ENCODE results near the gene DFFB.

The DFFB gene

DNA sequence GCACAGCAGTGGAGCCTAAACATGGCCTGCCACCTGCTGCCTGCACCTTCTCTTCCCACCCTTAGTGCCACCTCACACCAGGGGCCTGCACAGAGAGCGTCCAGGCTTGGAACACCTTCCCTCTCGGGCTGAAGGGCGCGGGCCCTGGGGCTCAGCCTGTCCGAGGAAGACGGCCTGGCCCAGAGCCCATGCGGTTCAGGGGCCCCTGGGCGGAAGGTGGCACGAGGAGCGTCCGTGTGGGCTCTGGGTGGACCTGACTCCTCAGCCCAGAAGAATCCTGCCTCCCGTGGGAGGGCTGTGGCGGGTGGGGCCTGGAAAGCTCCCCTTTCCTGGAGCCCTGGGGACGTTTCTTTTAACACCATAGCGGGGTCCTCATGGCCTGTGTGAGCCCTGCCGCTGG is 19.4 kb downstream of the DFFB start:
- DNase-seq = no peak

DNA sequence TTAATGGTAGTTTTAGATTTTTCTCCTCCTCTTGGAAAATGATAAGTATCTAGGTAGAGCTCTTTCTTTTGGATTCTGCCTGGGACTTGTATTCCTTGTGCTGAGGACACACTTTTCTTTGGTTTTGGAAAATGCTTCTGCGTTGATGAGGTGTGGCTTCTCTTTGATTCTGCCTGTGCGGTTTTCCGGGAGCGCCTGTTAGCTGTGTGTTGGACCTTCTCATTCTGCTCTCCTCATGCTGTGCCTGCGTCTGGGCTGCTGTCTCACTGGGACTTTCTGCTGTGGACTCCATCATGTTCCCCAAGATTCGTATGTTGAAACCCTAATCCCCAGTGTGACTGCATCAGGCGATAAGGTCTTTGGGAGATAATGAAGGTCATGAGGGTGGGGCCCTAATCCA is 21.8 kb downstream of the DFFB start:
- no peak for DNase-seq

DNA sequence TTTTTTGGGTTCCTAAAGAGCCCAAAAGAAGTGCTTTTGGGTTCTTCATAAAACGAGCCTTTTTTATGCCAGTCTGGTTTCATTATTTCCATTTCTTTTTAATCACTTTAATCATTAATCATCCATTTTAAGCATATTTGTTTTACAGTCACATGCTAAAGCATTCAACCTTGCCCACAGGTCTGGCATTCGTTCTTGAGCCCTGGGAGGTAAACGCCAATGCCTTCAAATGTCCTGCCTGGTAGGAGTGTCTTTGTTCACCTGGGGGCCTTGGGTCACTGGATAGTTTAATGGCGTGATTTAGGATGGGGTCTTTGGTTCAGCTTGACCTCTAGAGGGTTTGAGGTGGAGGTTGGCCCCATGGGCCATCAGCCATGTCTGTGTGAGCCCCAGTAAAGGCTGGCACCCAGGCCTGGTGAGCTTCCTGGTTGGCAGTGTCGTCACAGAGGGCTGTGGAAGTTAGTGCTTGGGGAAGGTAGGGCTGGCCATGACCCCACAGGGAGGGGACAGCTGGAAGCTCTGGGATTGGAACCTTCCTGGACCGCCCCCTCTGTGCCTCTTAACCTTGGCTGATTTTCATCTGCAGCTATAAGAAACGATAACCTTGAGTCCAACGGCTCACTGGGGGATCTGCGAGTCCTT is 22.6 kb downstream of the DFFB start:
- no peak for DNase-seq

- no peak for DNase-seq
These were observed 23.3 kb downstream of the DFFB start for GRCh38 chr1:3880429-3881192.

- no peak for DNase-seq
These were observed 23.9 kb downstream of the DFFB start for GRCh38 chr1:3881193-3881480.

GRCh38 chr1:3883194-3883925 is 26.1 kb downstream of the DFFB start:
- peak in 1 of 2 donors; percentile 58 for DNase-seq

DNA sequence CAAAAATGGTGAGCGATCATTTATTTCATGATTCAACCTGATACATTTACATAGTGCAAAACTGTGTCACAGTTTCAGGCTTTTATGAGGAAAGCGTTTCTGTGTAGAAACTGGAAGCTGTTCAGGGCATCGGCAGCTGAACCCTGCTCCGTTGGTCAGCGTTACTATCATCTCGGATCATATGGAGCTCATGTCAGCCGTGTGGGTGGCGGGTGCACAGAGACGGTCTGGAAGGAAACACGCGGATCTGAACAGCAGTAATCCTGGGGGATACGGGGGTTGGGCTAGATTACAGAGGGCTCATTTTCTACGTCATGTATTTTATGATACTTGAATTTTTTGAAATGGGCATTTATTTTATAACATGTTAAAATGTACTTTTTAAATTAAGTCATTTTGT is 27.7 kb downstream of the DFFB start:
- no peak for DNase-seq

DNA sequence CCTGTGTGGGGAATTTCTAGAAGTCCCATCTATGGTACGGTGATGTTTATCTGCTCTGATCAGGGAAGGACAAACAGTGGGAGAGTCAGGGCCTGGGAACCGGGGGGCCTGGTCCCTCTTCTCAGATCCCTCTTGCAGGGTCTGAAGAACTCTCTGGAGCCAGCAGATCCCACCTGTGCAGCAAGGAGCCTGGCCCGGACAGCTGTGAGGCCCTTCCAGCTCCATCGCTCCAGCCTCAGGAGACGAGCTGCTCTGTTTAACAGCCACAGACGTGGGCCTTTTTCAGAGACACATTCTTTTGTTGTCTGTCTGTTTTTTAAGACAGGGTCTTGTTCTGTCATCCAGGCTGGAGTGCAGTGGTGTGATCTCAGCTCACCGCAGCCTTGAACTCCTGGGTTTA is 28.3 kb downstream of the DFFB start:
- no peak for DNase-seq

GRCh38 chr1:3886106-3886670 is 28.9 kb downstream of the DFFB start:
- DNase-seq = no peak

DNA sequence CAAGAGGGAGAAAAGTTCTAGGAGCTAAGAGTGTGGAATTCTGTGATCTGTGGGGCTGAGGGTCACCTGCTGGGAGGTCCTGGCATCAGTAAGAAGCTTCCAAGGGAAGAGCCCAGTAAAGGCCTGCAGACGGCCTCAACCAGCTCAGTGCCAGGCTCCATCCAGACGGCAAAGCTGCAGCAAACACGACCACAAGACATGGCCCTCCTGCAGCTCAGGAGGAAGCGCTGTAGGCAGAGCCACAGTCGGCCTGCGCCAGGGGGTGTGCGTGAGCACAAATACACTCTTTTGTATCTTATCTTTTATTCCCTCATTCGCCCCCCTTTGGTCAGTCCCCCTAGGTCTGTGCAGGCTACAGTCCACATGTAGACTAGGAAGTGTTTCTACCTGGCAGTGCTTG is 29.4 kb downstream of the DFFB start:
- no peak for DNase-seq

GRCh38 chr1:3888301-3888700 is 31.0 kb downstream of the DFFB start:
- no peak for DNase-seq

DNA sequence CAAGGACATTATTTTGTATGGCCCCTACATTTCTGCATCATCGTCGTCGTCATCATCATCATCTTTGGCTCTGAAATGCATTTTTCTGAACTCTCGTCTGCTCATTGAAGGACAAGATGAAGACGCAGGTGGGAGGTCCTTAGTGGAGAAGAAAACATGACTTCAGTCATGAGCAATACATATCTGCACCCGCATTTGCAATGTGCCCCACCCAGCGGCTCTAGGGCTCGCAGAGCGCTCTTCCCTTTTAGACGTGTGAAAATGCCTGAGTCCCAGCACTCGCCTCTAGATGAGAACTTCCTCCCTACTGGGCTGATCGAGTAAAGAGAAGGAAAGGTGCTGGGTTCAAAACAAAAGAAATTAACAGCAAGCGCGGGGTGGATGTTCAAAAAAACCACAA is 32.7 kb downstream of the DFFB start:
- peak; percentile 30 to 56 for DNase-seq

GRCh38 chr1:3890389-3891328 is 33.4 kb downstream of the DFFB start:
- peak; percentile 37 to 72 for DNase-seq

- no peak for DNase-seq
These were observed 34.1 kb downstream of the DFFB start for GRCh38 chr1:3891329-3891865.

GRCh38 chr1:3892748-3893147 is 35.5 kb downstream of the DFFB start:
- DNase-seq = no peak

- no peak for DNase-seq
These were observed 35.9 kb downstream of the DFFB start for GRCh38 chr1:3893190-3893589.

DNA sequence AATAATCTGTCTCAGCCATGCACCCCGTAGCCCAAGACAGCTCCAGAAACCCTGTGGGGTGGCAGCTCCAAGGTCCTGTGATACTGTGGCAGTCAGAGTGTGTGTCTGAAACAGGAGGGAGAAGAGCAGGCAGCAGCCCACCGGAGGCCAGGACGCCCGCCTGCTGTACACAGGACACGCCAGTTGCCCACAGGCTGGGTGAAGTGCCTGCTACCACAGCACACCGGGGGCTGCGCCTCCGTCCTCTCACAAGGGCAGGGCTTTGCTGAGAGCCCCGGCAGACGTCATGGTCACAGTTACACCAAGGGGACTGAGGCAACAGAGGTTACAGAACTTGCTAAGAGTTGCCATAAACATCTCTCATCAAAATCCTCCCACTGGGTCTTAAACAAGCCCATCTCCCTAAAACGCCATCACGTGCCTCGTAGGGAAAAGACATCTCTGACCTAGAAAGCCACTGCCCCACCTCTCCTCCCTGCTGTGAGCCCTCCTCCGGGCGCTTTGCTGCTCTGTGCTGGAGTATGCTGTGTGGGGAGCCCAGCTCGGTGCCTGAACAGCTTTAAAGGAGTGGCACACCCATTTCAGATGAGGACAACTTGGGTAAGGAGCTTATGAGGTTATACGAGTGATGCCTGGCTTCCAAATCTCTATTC is 37.5 kb downstream of the DFFB start:
- DNase-seq = no peak

GRCh38 chr1:3895279-3895950 is 38.1 kb downstream of the DFFB start:
- no peak for DNase-seq

GRCh38 chr1:3895951-3896325 is 38.7 kb downstream of the DFFB start:
- no peak for DNase-seq

GRCh38 chr1:3896396-3897000 is 39.2 kb downstream of the DFFB start:
- no peak for DNase-seq

DNA sequence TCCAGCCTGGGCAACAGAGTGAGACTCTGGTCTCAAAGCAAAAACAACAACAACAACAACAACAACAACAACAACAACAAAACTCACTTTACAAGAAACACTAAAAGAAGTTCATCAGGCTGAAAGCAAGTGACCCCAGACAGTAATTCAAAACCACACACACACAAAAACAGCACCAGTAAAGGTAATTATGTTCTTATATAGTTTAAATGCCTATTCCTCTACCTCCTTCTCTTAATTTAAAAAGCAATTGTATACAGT is 41.1 kb downstream of the DFFB start:
- DNase-seq = no peak
